GM18505 (cell line): ENCODE data around the gene RAET1E.
"Not testable (repeated sequence)": the region's sequence is repeated elsewhere in the genome, so short reads cannot be mapped to it uniquely, and the experiment has no call there.

Experiments
- ATAC-seq: cut with Tn5 transposase; IDR thresholded peaks from one replicate; pipeline ENCODE4 v1.9.1; 2021; ENCODE audit not compliant: unreplicated experiment
- POLR2A ChIP-seq: IDR thresholded peaks from 4 replicates; pipeline ENCODE4 v1.6.1; 2011; ENCODE audit warnings: borderline replicate concordance; ENCODE audit not compliant: insufficient read depth, insufficient read length; ENCODE audit errors: extremely low read depth

The RAET1E gene

DNA sequence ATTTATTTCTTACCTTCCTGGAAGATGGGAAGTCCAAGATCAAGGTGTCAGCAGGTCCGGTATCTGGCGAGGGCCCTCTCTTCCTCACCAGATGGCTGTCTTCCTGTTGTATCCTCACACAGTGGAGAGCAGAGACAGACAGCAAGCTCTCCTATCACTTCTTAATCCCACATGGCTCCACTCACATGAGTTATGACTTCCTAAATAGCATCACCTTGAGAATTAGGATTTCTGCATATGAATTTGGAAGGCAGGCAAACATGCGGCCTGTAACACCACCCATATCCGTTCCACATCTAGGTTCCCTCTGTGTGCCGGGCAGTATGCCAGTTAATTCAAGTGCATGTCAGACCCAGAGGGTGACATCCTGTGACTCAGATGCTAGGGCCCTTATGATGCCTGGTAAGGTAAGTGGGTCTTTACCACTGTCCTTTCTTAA is 2.1 kb downstream of the RAET1E start:
- ATAC-seq: no peak
- no peak for TF ChIP-seq POLR2A

DNA sequence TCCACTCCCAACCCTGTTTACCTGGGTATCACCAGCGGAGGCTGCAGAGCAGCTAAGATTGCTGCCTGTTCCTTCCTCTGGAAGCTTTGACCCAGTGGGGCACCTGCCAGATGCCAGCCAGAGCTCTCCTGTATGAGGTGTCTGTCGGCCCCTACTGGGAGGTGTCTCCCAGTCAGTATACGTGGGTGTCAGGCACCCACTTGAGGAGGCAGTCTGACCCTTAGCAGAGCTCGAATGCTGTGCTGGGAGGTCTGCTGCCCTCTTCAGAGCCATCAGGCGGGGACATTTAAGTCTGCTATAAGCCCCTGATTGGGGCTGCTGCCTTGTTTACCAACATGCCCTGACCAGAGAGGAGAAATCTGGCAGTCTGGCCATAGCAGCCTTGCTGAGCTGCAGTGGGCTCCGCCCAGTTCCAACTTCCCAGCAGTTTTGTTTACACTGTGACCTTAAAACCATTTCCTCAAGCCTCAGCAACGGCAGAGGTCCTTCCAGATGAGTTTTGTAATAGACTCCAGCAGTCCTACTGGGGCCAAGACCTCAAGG is 2.8 kb downstream of the RAET1E start:
- no peak for ATAC-seq
- no peak for TF ChIP-seq POLR2A

DNA sequence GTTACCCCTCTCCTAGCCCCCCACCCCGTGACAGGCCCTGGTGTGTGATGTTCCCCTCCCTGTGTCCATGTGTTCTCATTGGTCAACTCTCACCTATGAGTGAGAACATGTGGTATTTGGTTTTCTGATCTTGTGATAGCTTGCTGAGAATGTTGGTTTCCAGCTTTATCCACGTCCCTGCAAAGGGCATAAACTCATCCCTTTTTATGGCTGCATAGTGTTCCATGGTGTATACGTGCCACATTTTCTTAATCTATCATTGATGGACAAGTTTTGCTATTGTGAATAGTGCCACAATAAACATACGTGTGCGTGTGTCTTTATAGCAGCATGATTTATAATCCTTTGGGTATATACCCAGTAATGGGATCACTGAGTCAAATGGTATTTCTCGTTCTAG is 6.0 kb downstream of the RAET1E start:
- ATAC-seq: not testable (repeated sequence)

DNA sequence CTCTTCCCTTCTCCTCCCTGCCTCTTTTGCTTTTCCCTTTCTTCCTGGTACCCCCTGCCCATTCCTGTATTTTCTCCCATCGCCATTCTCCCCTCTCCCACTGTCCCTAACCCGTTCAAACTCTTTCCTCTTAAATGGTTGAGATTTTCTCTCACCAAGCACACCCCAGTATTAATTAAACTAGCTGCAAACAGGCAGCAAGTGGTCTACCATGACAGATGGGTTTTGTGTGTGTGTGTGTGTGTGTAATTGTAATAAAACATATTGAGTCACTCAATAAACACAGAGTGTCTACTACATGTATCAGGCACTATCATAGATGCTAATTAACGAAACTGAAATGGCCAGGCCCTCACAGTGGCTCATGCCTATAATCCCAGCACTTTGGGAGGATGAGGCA is 6.7 kb downstream of the RAET1E start:
- TF ChIP-seq POLR2A: no peak
- ATAC-seq: no peak

DNA sequence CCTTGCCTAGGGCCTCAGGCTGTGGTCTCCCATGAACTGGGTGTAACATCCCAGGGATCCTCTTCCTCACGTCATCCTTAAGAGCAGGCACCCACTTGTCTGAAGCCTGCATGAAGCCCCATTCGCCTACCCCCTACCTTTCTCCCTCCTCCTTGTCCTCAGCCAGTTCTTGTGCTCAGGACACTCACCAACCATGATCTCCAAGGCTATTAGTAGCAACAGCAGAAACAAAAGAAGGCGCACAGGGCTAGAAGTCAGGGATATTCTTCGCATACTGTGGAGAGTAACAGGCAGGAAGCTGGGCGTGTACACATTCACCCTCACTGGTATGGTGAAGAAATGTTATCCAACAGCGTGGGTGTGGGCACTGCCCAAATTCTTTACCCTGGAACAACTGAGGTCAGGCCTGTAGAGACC is 7.3 kb downstream of the RAET1E start:
- no peak for TF ChIP-seq POLR2A
- no peak for ATAC-seq

DNA sequence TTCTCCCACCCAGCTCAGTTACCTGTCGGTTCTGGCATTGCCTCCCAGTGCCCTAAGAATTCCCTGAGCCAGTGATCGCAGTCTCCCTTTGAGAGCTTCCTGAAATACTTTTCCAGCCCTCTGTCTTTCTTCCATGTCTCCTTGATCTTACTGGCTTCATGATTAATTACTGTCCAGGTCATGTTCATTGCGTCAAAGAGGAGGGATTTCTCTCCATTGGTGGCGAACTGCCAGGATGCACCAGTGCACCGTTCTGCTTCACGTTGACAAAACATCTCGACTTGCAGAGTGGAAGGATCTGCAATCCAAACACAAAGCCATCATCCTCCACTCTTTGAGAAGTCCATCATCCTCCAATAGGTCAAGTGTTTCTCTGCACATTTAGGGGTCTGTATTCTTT is 8.6 kb downstream of the RAET1E start:
- ATAC-seq: no peak

DNA sequence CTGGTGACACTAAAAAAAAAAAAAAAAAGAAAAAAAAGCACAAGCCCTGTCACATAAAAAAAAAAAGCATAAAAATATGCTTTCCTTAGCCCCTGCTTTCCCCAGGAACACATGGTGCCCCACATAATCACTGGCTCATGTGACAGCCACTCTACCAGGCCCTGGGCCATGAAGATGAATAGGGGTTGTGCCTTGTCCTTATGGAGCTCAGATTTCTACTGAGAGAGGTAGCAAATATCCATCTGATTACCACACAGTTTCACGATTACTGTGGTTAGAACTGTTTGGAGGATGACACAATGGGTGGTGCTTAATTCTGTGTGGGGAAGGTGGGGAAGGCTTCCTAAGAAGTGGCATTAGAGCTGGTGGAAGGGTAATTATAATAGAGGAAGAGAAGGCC is 9.3 kb downstream of the RAET1E start:
- no peak for TF ChIP-seq POLR2A
- ATAC-seq: no peak

More for the DNA sequence above, 8.6 kb downstream of the RAET1E start:
- no peak for TF ChIP-seq POLR2A

DNA sequence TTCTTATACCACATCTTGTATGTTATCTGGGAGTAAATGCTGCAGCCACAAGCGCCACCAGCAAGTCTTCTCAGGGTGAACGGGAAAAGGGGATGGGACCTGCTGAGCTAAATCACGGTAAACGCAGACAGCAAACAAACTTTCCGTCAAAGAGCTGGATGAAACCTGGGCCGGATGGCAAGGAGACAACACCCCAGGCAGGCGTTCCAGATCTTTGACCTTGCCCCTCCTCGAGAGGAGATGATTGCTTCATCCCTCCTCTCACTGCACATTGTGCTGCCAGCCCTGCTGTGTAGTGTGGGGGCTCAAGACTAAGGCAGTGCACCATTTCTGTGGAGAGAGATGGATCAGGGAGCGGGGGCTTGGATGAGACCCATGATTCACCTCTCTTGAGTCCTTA is 9.8 kb downstream of the RAET1E start:
- ATAC-seq: no peak

DNA sequence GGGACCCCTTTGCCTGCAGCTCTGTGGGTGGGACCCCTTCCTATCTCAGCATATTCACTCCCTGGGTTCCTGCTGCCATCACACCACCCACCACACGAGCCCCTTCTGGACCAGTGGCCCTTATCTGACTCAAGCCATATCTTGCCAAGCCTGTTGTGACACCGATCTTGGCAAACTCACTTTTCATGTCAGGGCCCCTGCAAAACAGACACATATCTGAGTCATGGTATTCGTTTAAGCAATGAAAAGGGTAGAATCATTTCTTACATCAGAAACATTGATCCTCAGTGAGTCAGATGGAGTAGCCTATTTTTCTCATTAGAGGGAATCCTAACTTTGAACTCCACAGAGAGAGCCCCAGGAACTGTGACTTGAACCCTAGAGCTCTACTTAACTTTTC is 10.6 kb downstream of the RAET1E start:
- TF ChIP-seq POLR2A: no peak
- no peak for ATAC-seq

More for the DNA sequence above, 9.8 kb downstream of the RAET1E start:
- no peak for TF ChIP-seq POLR2A

DNA sequence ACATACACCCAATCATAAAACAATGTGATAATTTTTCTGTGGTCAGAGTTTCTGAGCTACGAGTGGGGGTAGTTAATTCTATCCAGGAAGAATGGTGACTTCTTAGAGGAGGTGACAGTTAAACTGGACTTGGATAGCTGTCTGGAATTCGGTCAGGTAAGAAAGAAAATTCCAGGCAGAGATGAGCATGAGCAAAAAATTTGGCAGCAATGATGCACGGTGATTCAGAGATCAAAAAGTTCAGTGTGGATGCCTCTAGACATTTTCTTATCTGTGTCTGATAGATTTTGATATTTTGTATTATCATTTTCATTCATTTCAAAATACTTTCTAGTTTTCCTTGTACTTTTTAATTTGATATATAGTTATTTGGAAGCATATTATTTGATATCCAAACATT is 12.0 kb downstream of the RAET1E start:
- ATAC-seq: no peak
- TF ChIP-seq POLR2A: no peak

DNA sequence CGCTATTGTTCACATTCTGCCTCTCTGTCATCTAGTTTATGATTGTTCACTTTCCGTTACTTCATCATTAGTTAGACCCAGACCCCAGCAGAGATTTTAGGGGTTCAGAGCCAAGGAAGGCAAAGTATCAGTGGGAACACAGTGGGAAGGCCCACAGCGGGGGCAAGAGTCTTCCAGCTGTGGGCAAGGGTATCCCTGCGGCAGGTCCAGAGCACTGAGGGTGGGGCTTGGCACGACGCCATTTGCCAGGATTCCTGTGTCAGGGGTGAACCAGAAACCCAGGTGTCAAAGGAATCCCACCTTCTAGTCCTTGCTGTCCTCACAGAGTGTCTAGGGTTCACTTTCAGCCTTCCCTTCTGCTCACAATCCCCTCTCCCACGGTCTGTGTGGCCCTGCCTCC is 13.3 kb downstream of the RAET1E start:
- no peak for TF ChIP-seq POLR2A
- no peak for ATAC-seq

DNA sequence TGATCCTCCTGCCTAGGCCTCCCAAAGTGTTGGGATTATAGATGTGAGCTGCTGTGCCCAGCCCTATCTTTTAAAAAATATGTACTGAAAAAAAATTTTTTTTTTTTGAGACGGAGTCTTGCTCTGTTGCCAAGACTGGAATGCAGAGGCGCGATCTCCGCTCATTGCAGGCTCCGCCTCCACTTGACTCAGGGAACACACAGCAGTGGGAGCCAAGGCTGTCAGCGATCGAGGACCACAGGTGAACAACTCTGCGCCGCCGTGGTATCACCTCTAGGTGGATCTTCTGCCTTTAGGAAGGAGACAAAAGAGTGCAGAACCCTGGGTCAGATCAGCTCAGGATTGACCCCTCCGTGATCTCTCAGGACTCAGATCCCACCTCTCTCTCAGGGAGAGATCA is 13.7 kb downstream of the RAET1E start:
- no peak for TF ChIP-seq POLR2A
- ATAC-seq: no peak

DNA sequence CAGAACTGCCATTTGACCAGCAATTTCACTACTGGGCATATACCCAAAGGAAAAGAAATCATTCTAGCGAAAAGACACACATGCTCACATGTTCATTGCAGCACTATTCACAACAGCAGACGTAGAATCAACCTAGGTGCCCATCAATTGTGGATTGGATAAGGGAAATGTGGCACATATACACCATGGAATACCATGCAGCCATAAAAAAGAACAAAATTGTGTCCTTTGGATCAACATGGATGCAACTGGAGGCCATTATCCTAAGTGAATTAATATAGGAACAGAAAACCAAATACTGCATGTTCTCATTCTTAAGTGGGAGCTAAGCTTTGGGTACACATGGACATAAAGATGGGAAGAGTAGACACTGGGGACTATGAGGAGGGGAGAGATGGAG is 16.1 kb downstream of the RAET1E start:
- no peak for TF ChIP-seq POLR2A
- no peak for ATAC-seq

DNA sequence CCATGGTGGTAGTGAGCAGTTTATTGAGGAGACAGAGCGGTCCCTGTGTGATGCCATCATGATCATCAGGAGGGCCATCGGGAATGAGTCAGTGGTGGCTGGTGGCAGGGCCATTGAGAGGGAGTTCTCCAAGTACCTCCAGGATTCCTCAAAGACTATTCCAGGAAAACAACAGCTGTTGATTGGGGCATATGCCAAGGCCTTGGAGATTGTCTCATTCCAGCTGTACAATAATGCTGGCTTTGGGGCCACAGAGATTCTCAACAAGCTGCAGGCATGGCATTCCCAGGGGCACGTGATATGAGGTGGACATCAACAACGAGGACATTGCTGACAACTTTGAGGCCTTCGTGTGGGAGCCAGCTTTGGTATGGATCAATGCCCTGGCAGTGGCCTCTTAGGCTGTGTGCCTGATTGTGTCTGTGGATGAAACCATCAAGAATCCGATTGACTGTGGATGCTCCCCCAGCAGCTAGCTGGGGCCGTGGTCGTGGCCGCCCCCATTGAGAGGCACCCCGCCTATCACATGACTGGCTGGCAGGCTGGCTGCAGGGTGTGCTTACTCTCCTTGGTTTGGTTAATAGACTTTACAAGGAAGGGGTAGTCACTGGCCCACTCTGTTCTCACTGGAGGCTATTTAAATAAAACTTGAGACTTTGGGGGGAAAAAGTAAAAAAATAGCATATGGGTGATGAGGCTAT is 16.7 kb downstream of the RAET1E start:
- no peak for TF ChIP-seq POLR2A
- ATAC-seq: no peak

DNA sequence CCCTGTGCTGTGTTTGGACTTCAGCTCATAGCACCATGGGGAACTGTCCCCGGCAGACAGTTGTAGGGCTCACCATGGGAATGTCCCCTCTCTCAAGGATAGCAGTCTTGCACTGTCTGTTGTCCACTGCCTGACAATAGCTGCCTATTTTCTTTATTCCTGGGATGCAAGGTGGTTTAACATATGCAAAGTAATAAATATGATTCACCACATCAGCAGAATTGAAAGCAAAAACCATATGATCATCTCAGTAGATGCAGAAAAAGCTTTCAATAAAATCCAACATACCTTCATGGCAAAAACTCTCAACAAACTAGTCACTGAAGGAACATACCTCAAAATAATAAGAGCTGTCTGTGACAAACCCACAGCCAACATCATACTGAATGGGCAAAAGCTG is 20.3 kb downstream of the RAET1E start:
- no peak for TF ChIP-seq POLR2A
- no peak for ATAC-seq

DNA sequence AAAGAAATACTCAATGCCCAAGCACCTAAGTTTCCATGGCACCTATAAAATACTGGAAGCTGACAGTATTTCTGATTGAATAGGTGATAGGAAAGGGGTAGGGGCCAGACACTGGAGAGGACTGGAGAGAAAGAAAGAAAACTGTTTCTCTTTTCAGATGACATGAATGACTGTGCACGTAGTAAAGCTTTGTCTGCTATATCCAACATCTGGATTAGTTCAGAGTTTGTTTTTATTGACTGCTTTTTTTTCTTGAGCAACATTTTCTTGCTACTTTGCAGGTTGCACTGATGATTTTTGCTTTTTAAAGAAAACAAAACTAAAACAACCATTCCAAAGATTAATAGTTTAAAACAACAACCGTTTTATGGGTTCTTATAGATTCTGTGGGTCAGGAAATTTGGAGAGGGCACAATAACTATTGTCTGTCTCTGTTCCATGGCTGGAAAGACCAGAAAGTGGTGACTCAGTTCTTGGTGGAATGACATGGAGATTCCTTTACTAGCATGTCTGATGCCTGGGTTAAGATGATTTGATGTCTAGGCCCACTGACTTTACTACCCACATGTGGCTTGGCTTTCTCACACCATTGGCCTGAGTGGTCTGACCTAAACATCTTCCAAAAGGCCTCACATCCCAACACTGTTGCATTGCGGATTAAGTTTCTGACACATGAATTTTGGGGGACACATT is 21.5 kb downstream of the RAET1E start:
- ATAC-seq: no peak
- TF ChIP-seq POLR2A: no peak
